Fibroblast of the conjunctiva (primary cell): ENCODE results near the gene CRTC3.
"Not testable (repeated sequence)": the region's sequence is repeated elsewhere in the genome, so short reads cannot be mapped to it uniquely, and the experiment has no call there.

Experiments used
- DNase-seq: peaks from one replicate; pipeline ENCODE4 v3.0.0-alpha.2; 2010; ENCODE audit warnings: low read depth

CRTC3 gene

GRCh38 chr15:90529371-90530249, at the start of gene CRTC3:
Gene CRTC3 (plus strand): TSS chr15:90529923. CDS start chr15:90530072, 149 bp downstream.
- DNase-seq = no peak

GRCh38 chr15:90481023-90481422, 48.7 kb upstream of the CRTC3 start:
- DNase-seq = no peak

- peak; percentile 58 for DNase-seq
Measured at GRCh38 chr15:90482124-90483011, 47.4 kb upstream of the CRTC3 start.

- DNase-seq = no peak
Measured at GRCh38 chr15:90483012-90483307, 46.8 kb upstream of the CRTC3 start.

- no peak for DNase-seq
Measured at GRCh38 chr15:90483637-90484036, 46.1 kb upstream of the CRTC3 start.

- DNase-seq = no peak
Measured at GRCh38 chr15:90487186-90487585, 42.5 kb upstream of the CRTC3 start.

- no peak for DNase-seq
Measured at GRCh38 chr15:90489514-90489913, 40.2 kb upstream of the CRTC3 start.

- DNase-seq = no peak
Measured at GRCh38 chr15:90489944-90490343, 39.8 kb upstream of the CRTC3 start.

GRCh38 chr15:90493647-90494046, 36.1 kb upstream of the CRTC3 start:
- DNase-seq = no peak

- DNase-seq = no peak
Measured at GRCh38 chr15:90495067-90495466, 34.7 kb upstream of the CRTC3 start.

GRCh38 chr15:90496791-90497190, 32.9 kb upstream of the CRTC3 start:
- no peak for DNase-seq

GRCh38 chr15:90497376-90497775, 32.3 kb upstream of the CRTC3 start:
- DNase-seq = no peak

GRCh38 chr15:90497912-90498311, 31.8 kb upstream of the CRTC3 start:
- DNase-seq = no peak

- no peak for DNase-seq
Measured at GRCh38 chr15:90500171-90500570, 29.6 kb upstream of the CRTC3 start.

GRCh38 chr15:90501898-90502297, 27.8 kb upstream of the CRTC3 start:
- no peak for DNase-seq

GRCh38 chr15:90510781-90511180, 18.9 kb upstream of the CRTC3 start:
- not testable (repeated sequence) for DNase-seq

- not testable (repeated sequence) for DNase-seq
Measured at GRCh38 chr15:90511211-90511618, 18.5 kb upstream of the CRTC3 start.

GRCh38 chr15:90512276-90512675, 17.4 kb upstream of the CRTC3 start:
- DNase-seq = no peak

GRCh38 chr15:90512981-90513380, 16.7 kb upstream of the CRTC3 start:
- no peak for DNase-seq

- DNase-seq = no peak
Measured at GRCh38 chr15:90513448-90513847, 16.3 kb upstream of the CRTC3 start.

- not testable (repeated sequence) for DNase-seq
Measured at GRCh38 chr15:90513893-90514292, 15.8 kb upstream of the CRTC3 start.

GRCh38 chr15:90519688-90520087, 10.0 kb upstream of the CRTC3 start:
- DNase-seq = no peak

- no peak for DNase-seq
Measured at GRCh38 chr15:90520365-90520764, 9.4 kb upstream of the CRTC3 start.
